H9 (cell line): ENCODE data around the gene LENG1. TPM values are rescaled to one million over a fixed set of nuclear protein-coding genes. Genes with fewer than 3 reads are reported as not detected.

Experiments used
- DNase-seq: peaks from one replicate; pipeline ENCODE4 v3.0.0-alpha.2; 2017
- H2AFZ ChIP-seq: one replicate; pipeline ENCODE4 v1.6.1; 2013; ENCODE audit warnings: mild to moderate bottlenecking, low read length, control low read depth, moderate library complexity
- H2AK5ac ChIP-seq: 2 replicates; pipeline ENCODE4 v1.6.1; 2013; ENCODE audit warnings: low read length, control low read depth, mixed read lengths; ENCODE audit not compliant: insufficient read length
- H2BK120ac ChIP-seq: one replicate; pipeline ENCODE4 v1.6.1; 2013; ENCODE audit warnings: low read depth, mild to moderate bottlenecking, low read length, control low read depth, inconsistent platforms; ENCODE audit not compliant: poor library complexity, severe bottlenecking
- H2BK12ac ChIP-seq: 2 replicates; pipeline ENCODE4 v1.6.1; 2013; ENCODE audit warnings: low read length, control low read depth, mixed read lengths, low read depth; ENCODE audit not compliant: insufficient read length
- H2BK15ac ChIP-seq: 2 replicates; pipeline ENCODE4 v1.6.1; 2013; ENCODE audit warnings: low read depth, low read length, control low read depth
- H2BK20ac ChIP-seq: one replicate; pipeline ENCODE4 v1.6.1; 2013; ENCODE audit warnings: low read depth, mild to moderate bottlenecking, low read length, control low read depth, inconsistent platforms; ENCODE audit not compliant: poor library complexity, severe bottlenecking
- H2BK5ac ChIP-seq: 2 replicates; pipeline ENCODE4 v1.6.1; 2013; ENCODE audit warnings: low read length, control low read depth, mixed read lengths; ENCODE audit not compliant: insufficient read length
- H3K14ac ChIP-seq: 2 replicates; pipeline ENCODE4 v1.6.1; 2013; ENCODE audit warnings: low read length, control low read depth; ENCODE audit not compliant: insufficient read depth
- H3K18ac ChIP-seq: 2 replicates; pipeline ENCODE4 v1.6.1; 2013; ENCODE audit warnings: low read depth, mild to moderate bottlenecking, mixed read lengths, low read length, control low read depth; ENCODE audit not compliant: insufficient read length
- H3K23ac ChIP-seq: 2 replicates; pipeline ENCODE4 v1.6.1; 2013; ENCODE audit warnings: low read length, control low read depth, mixed read lengths, low read depth; ENCODE audit not compliant: insufficient read length
- H3K23me2 ChIP-seq: 2 replicates; pipeline ENCODE4 v1.6.1; 2013; ENCODE audit warnings: low read depth, mild to moderate bottlenecking, mixed read lengths, low read length, control low read depth; ENCODE audit not compliant: insufficient read length, poor library complexity, severe bottlenecking
- H3K27ac ChIP-seq: 2 replicates; pipeline ENCODE4 v1.5.1; 2013; ENCODE audit warnings: low read length, control low read depth, mixed read lengths, low read depth; ENCODE audit not compliant: insufficient read length
- H3K27me3 ChIP-seq: 2 replicates; pipeline ENCODE4 v1.6.1; 2013; ENCODE audit warnings: low read length, control low read depth, inconsistent platforms; ENCODE audit not compliant: insufficient read depth
- H3K4ac ChIP-seq: 2 replicates; pipeline ENCODE4 v1.6.1; 2013; ENCODE audit warnings: low read depth, mild to moderate bottlenecking, control low read depth, inconsistent platforms, low read length, moderate library complexity
- H3K4me1 ChIP-seq: 2 replicates; pipeline ENCODE4 v1.6.1; 2013; ENCODE audit warnings: low read length, control low read depth, inconsistent platforms; ENCODE audit not compliant: insufficient read depth
- H3K4me2 ChIP-seq: 2 replicates; pipeline ENCODE4 v1.6.1; 2013; ENCODE audit warnings: low read length, control low read depth, mixed read lengths; ENCODE audit not compliant: insufficient read length, insufficient read depth
- H3K56ac ChIP-seq: 2 replicates; pipeline ENCODE4 v1.6.1; 2013; ENCODE audit warnings: low read depth, mild to moderate bottlenecking, mixed read lengths, low read length, control low read depth; ENCODE audit not compliant: insufficient read length
- H3K79me1 ChIP-seq: 2 replicates; pipeline ENCODE4 v1.6.1; 2013; ENCODE audit warnings: low read depth, mild to moderate bottlenecking, moderate library complexity, low read length, control low read depth, inconsistent platforms; ENCODE audit not compliant: insufficient read depth, poor library complexity, severe bottlenecking
- H3K79me2 ChIP-seq: 2 replicates; pipeline ENCODE4 v1.6.1; 2013; ENCODE audit warnings: low read length, control low read depth, inconsistent platforms; ENCODE audit not compliant: insufficient read depth
- H3K9ac ChIP-seq: 2 replicates; pipeline ENCODE4 v1.6.1; 2013; ENCODE audit warnings: low read length, control low read depth, mixed read lengths; ENCODE audit not compliant: insufficient read length; ENCODE audit errors: extremely low read depth
- H3K9me3 ChIP-seq: one replicate; pipeline ENCODE4 v1.6.1; 2013; ENCODE audit warnings: low read depth, low read length, inconsistent platforms; ENCODE audit not compliant: control insufficient read depth
- H3T11ph ChIP-seq: one replicate; pipeline ENCODE4 v1.6.1; 2013; ENCODE audit warnings: mild to moderate bottlenecking, low read length, control low read depth, inconsistent platforms
- H4K20me1 ChIP-seq: one replicate; pipeline ENCODE4 v1.6.1; 2013; ENCODE audit not compliant: control insufficient read depth, insufficient read length, insufficient read depth
- H4K5ac ChIP-seq: 2 replicates; pipeline ENCODE4 v1.6.1; 2013; ENCODE audit warnings: low read depth, mild to moderate bottlenecking, mixed read lengths, low read length, control low read depth; ENCODE audit not compliant: insufficient read length
- H4K8ac ChIP-seq: replicated peaks from 2 replicates; pipeline ENCODE4 v1.6.1; 2013; ENCODE audit warnings: low read length, control low read depth, mixed read lengths, low read depth; ENCODE audit not compliant: insufficient read length
- H4K91ac ChIP-seq: 2 replicates; pipeline ENCODE4 v1.6.1; 2013; ENCODE audit warnings: low read depth, mild to moderate bottlenecking, moderate library complexity, mixed read lengths, low read length, control low read depth; ENCODE audit not compliant: insufficient read length
- H3K27ac Mint-ChIP-seq, 3 experiments: 2 replicates in 2 of 3; 3 replicates in 1 of 3; pipeline ENCODE4 v1.8.0; 2020 to 2021; ENCODE audit warnings: mixed read lengths in 3 of 3, mild to moderate bottlenecking in 1 of 3, moderate library complexity in 1 of 3
- H3K27me3 Mint-ChIP-seq: 2 replicates; pipeline ENCODE4 v1.8.0; 2021; ENCODE audit warnings: low read depth, mild to moderate bottlenecking, moderate library complexity, mixed read lengths
- H3K36me3 Mint-ChIP-seq, 3 experiments: 2 replicates in 2 of 3; 3 replicates in 1 of 3; pipeline ENCODE4 v1.8.0; 2020 to 2021; ENCODE audit warnings: low read depth in 3 of 3, mixed read lengths in 3 of 3; ENCODE audit not compliant: insufficient read depth in 1 of 3
- H3K4me1 Mint-ChIP-seq, 2 experiments: 2 replicates each; pipeline ENCODE4 v1.8.0; 2020; ENCODE audit warnings: mixed read lengths in 2 of 2
- H3K4me3 Mint-ChIP-seq, 2 experiments: 2 replicates in 1 of 2; 3 replicates in 1 of 2; pipeline ENCODE4 v1.8.0; 2020 to 2021; ENCODE audit warnings: mild to moderate bottlenecking in 2 of 2, mixed read lengths in 2 of 2, moderate library complexity in 1 of 2
- H3K9me3 Mint-ChIP-seq, 2 experiments: 2 replicates in 1 of 2; 3 replicates in 1 of 2; pipeline ENCODE4 v1.8.0; 2020; ENCODE audit warnings: mild to moderate bottlenecking in 2 of 2, mixed read lengths in 2 of 2, moderate library complexity in 1 of 2
- CTCF ChIP-seq: fragments of 200-600 bp; sonication (generic); conservative IDR thresholded peaks from 3 replicates; pipeline ENCODE4 v1.8.0; 2021; ENCODE audit warnings: antibody characterized with exemption, mild to moderate bottlenecking
- WGBS: extraction: QIAGEN DNeasy Blood & Tissue Kit; methylation state at CpG from one replicate; pipeline ENCODE4 v1.1.7; 2013; ENCODE audit warnings: missing lambda C conversion rate, low lambda C conversion rate, mixed read lengths; ENCODE audit not compliant: insufficient read length; ENCODE audit errors: extremely low coverage; 5-methylcytosine and 5-hydroxymethylcytosine counted together
- total RNA-seq: library from RNA; stranded (reverse); gene quantifications from 2 replicates; pipeline ENCODE4 v1.2.1, GENCODE V29; 2021

The LENG1 gene
- total RNA-seq, 1 experiment from 2014 or later, result 7.1 TPM

- Histone ChIP-seq H3K14ac (no peak overlapping the region), H3K9ac (no peak overlapping the region), H3T11ph (no peak overlapping the region), H3K4me2 (no peak overlapping the region), H4K91ac (no peak overlapping the region), H3K23me2 (no peaks in the 10 kb centered on the region), H2AK5ac (no peak overlapping the region), H3K23ac (no peak overlapping the region), H3K4me1 (no peaks in the 10 kb centered on the region), H2AFZ (no peak overlapping the region), H3K27me3 (no peaks in the 10 kb centered on the region), H2BK12ac (no peak overlapping the region), H3K79me2 (no peaks in the 10 kb centered on the region), H3K9me3 (no peaks in the 10 kb centered on the region), H3K56ac (no peak overlapping the region), H4K5ac (no peak overlapping the region), H4K20me1 (no peaks in the 10 kb centered on the region), H2BK120ac (no peak overlapping the region), H2BK5ac (no peak overlapping the region), H2BK20ac (no peak overlapping the region), H2BK15ac (no peak overlapping the region), H4K8ac (no peak overlapping the region), H3K79me1 (no peaks in the 10 kb centered on the region), H3K27ac (no peak overlapping the region), H3K4ac (no peak overlapping the region), H3K18ac (no peak overlapping the region)
- Mint-ChIP-seq H3K36me3 (peaks cover 67 to 92% (median 91%) of the 10 kb centered on the region in 3 experiments), H3K4me1 (no peaks in the 10 kb centered on the region), H3K9me3 (no peaks in the 10 kb centered on the region; a peak in 1 of 5 replicates), H3K27me3 (peaks cover 1% of the 10 kb centered on the region; the same call in 1 of the 2 replicates), H3K4me3 (0 out of 5 replicates have a peak overlapping the region, but pooled peaks of 1 of the 2 experiments have one; percentile 11), H3K27ac (no peak overlapping the region; a peak in 1 of 7 replicates)
- DNase-seq, result no peak
- no peak for TF ChIP-seq CTCF
- WGBS, result no CpG with 5 or more reads among the region's 12 CpGs
Measured at GRCh38 chr19:54149021-54149812, 10.3 kb downstream of the LENG1 start.
